ENCODE measurements around the gene FTL.
A peak's percentile ranks its signal among the peaks of the same experiment; 100 is the strongest.

The FTL gene

GRCh38 chr19:48966541-48967345 is 1.6 kb downstream of the FTL start:
- DNase-seq (ENCODE audit: low read depth): no peak

DNA sequence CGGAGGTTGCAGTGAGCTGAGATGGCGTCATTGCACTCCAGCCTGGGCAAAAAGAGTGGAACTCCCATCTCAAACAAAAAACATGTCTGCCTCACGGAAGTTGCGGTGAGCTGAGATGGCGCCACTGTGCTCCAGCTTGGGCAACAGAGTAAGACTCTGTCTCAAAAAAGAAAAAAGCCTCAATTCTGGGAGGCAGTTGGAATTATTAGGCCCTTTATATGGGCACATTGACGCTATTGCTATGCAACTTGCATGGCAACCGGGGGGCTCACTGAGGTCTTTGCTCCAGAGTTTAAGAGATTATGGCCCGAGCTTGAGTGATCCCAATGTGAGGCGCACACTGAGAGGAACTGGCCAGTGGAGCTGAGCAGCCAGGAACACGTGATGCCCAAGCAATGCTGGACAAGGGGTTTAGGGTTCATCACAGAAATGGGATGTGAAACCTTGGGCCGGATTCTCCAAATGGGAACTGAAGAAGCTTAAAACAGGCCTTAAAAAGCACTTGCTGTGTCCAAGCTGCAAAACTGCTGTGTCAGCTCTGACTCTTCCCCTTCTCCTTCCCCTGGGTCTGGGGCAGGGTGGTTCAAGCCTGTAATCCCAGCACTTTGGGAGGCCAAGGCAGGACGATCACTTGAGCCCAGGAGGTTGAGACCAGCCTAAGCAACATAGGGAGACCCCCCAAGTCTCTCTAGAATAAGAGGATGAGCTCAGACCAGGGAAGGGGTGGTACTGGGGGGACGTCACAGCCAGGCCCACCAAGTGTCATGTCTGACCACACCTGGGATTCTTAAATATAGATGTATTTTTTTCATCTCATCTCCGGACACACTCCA is 2.5 kb downstream of the FTL start:
- no peak for DNase-seq (ENCODE audit: low read depth)

DNA sequence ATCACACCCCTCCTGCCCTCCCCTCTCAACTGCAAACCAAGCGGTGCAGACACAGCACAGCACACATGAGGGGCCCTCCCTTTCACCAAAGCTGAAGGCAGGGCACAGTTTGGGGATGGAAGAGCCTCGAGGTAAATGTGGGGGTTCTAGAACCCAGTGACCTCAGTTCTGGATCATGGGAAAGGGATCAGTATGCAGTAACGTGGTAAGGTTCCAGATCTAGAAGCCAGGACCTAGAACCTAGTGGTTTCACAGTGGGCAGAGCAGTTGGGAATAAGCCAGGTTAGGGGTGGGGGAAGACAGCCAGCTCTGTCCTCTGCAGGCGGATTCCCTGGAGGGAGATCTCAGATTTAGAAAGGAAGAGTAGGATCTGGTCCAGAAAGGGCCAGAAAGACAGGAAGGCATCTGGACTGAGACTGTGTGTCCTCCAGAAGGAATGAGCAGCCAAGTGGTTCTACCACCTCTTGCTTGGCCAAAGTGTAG is 3.1 kb downstream of the FTL start:
- DNase-seq (ENCODE audit: low read depth): no peak

GRCh38 chr19:48968813-48969218 is 3.7 kb downstream of the FTL start:
- DNase-seq (ENCODE audit: low read depth): no peak

- no peak for DNase-seq (ENCODE audit: low read depth)
Measured at GRCh38 chr19:48969276-48970138, 4.4 kb downstream of the FTL start.

GRCh38 chr19:48970139-48970766 is 5.1 kb downstream of the FTL start:
- DNase-seq (ENCODE audit: low read depth): no peak

DNA sequence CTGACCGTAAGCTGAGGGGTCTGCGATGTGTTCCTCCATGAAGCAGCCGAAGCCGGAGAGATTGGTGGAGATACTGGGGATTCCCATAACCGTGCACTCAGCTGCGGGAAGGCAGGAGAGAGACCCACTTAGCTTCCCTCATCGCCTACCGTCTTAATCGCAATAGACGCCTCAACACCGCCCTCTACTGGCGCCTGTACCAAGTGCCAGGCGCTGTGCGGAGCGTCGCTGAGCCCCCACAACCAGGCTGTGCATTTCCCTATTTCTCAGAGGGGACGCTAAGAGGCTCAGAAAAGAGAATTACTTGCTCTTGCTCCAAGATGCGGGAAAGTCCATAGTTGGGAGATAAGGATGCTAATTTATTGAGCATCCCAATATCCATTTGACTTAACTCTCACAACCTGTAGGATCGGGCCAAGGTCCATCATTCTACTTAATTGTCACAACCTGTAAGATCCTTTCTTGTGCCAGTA is 5.8 kb downstream of the FTL start:
- DNase-seq (ENCODE audit: low read depth): peak; percentile 88

DNA sequence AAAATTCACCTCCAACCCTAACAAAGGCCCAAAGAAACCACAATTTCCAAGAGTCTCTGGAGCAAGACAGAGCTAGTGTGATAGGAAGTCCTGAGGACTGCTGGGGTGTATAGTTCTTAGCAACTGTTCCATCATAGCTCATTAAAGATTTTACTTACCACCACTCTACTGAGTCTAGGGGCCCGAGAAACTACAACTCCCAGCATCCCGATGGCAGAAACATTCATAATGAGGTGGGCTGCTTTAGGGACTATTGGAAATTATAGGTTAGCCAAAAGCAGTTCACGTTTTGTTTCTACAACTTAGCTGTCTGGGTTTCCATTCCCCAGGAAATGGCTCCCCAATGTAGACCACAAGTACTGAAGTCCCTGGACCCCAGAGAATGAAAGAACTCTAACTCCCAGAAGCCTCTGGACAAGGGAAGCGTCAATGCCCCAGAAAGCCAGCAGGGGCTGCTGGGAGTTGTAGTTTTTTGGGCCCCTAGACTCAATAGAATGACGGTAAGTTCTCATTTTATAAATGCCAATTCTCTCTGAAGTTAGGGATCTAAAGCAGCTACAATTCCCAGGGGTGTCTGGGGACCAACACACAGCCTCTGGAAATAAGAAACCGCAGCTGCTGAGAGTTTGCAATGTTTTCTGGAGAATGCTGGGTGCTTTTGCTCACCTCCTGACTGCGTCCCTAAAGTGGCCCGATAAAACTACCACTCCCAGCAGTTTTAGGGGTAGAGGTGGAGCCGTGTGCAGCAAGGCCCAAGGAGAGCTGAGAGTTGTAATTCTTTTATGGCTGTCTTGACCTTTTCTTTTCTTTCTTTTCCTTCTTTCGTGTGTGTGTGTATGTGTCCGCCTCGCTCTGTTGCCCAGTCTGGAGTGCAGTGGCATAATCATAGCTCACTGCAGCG is 11.1 kb downstream of the FTL start:
- no peak for DNase-seq (ENCODE audit: low read depth)

DNA sequence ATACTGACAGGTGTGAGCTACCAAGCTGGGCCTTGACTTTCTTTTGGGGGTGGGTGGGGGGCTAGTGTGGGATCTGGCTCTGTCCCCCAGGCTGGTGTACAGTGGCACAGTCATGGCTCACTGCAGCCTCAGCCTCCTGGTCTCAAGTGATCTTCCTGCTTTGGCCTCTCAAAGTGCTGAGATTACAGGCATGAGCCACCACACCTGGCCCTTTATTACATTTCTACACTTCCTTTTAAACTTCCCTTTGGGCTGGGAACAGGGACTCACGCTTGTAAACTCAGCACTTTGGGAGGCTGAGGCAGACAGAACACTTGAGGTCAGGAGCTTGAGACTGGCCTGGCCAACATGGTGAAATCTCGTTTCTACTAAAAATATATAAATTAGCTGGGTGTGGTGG is 12.0 kb downstream of the FTL start:
- no peak for DNase-seq (ENCODE audit: low read depth)

DNA sequence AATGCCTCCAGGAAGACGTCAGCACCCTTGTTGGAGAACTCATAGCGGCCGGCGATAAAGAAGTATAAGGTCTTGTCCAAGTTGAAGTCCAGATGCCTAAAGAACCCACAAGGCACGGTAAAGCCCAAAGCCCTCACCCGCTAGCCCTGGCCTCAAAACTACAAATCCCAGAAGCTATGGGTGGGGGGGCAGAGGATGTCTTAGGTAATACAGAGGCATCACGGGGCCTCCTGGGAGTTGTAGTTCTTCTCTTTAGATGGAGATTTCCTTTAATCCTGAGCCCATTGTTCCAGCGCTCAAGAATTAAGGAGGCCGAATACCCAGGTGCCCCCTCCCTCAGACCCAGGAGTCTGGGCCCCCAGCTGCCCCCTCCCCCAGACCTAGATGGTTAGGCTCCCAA is 17.2 kb downstream of the FTL start:
- no peak for DNase-seq (ENCODE audit: low read depth)

DNA sequence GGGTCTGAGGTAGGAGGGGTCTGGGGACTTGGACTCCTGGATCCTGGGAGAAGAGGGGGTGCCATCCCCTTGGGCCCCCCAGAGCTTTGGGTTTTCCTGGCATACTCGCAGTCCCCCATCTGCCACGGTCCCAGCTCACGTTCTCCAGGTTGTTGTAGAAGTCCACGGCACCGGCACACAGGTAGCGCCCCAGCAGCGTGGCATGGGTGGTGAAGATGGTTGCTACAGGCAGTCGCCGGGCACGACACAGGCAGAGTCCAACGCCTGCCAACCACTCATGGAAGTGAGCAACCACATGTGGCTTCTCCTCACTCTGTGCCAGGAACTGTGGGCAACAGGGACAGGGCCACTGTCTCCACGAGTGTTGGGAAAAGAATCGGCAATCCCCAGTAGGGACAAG is 20.6 kb downstream of the FTL start:
- no peak for DNase-seq (ENCODE audit: low read depth)

DNA sequence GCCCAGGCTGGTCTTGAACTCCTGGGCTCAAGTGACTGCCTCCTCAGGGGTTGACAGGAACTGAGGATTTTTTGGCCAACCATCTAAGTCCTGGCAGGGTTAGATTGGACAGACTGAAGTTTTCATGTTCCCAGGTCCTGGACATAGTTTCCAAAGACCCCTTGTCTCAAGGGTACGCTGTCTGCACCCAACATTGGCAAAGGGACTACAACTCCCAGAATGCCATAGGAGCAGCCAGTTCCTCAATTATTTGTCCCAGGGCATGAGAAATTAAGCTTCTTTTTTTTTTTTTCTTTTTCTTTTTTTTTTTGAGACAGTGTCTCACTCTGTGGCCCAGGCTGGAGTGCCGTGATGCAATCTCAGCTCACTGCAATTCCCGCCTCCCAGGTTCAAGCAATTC is 21.1 kb downstream of the FTL start:
- DNase-seq (ENCODE audit: low read depth): no peak

- DNase-seq (ENCODE audit: low read depth): no peak
Measured at GRCh38 chr19:48987323-48987722, 22.2 kb downstream of the FTL start.

- DNase-seq (ENCODE audit: low read depth): no peak
Measured at GRCh38 chr19:48988286-48988685, 23.2 kb downstream of the FTL start.

DNA sequence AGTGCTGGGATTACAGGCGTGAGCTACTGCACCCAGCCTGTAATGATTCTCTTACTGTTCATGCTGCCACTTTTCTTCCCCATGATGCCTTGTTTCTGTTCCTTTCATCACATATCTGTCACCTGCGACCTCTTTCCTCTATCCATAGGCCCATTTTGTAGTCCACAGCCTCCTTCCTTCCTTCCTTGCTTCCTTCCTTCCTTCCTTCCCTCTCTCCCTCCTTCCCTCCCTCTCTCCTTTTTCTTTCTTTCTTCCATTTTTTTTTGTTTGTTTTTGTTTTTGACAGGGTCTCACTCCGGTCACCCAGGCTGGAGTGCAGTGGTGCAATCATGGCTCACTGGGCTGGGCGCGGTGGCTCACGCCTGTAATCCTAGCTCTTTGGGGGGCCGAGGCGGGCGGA is 23.8 kb downstream of the FTL start:
- no peak for DNase-seq (ENCODE audit: low read depth)

DNA sequence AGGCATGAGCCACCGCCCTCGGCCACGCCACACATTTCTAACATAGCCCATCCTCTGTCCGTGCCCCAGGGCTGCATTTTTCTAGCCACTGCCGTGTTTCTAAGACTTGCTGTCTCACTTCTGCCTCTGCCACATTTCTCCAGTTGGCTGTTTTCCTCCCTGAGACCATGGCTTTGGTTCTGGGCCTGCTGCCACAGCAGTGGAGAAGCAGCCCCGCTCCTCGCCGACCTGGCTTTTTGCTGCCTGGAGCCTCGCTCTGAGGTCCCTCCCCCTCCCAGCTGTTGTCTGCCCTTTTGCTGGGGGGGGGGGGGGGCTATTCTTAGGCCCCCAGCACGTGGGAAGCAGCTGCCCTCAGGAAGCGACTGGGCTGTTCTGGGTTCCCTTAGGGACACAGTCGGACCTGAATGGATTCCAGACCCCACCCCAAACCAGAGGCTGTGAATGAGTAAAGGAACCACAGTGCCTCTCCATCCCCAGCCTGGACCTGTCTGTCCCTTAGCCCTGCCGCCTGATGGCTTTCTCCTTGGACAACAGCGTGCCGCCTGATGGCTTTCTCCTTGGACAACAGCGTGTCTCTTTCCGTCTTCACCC is 24.7 kb downstream of the FTL start:
- DNase-seq (ENCODE audit: low read depth): no peak

DNA sequence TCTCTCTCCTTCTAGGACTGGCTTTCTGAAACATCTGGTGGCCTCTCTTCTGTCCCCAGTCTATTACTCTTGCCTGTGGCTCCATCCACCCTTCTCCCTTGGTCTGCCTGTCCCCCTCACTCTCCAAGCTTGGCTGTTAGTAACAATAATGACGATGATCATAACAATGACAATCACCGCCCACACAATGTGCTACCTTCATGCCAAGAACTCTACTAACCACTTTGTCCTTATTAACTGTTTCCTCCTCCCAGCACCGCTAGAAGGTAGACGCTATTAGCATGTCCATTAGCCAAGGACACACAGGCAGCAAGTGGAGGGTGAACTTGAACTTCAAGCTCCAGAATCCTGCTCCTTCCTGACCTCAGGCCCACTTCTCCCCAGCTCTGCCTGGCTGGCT is 25.3 kb downstream of the FTL start:
- DNase-seq (ENCODE audit: low read depth): no peak

- no peak for DNase-seq (ENCODE audit: low read depth)
Measured at GRCh38 chr19:48991011-48991609, 26.0 kb downstream of the FTL start.

DNA sequence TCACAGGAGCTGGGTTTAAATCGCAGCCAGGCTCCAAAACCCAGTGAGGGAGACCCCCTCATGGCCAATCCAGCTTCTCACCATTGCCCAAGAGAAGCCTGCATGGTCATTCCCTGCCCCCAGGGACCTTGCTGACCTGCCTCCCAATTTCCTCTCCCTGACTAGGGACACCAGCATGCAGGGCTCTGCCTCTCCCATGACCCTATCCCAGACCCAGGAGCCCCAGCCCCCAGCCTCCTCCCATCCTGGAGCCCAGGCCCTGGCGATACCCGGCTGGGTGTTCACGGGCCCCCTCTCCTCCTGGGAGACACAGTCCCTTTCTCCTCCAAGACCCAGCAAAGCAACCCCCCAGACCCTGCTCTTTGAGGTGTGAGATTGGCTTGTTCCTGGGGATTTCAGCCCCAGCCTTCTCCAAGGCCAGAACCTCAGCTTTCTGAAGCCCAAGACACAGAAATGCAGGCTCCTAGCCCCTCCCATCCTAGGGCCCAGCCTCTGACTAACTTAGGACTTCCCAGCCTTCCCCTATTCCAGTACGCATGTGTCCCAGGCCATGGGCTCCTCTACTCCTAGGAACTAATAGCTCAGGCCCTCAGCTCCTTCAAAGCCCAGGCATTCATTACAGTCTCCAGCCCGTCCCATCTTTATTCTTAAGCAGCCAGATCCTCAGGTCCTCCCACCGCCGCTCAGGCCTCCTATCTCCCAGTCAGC is 26.9 kb downstream of the FTL start:
- no peak for DNase-seq (ENCODE audit: low read depth)

Measured in CMK (cell line).